Uterus (tissue), 2 donors: ENCODE data around the gene VGF.

Experiments
- CTCF ChIP-seq, 4 experiments: fragments of 200-600 bp in 2 of 4; fragments of 450-650 bp in 2 of 4; sonication (generic) in 2 of 4; IDR thresholded peaks; one replicate each; pipeline ENCODE4 v1.5.1; 2016 to 2019; ENCODE audit warnings: antibody characterized with exemption in 4 of 4, mild to moderate bottlenecking in 2 of 4, moderate library complexity in 1 of 4
- POLR2A ChIP-seq, 2 donors: fragments of 450-650 bp; IDR thresholded peaks; one replicate each; pipeline ENCODE4 v1.6.1; 2016; ENCODE audit warnings: antibody characterized with exemption in 2 of 2, mild to moderate bottlenecking in 1 of 2, moderate library complexity in 1 of 2

DNA sequence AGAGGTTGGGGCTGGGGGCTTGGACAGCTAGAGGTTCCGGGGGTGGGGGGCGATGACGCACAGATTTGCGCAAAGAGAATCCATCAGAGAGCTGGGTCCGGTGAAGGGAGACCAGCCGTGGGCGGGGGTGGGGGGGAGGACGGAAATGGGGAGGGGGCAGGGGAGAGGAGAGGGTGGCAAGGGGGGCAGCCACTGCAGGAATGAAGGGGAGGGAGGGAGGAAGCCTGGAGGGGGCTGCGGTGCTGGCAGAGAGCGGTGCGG is 1.2 kb upstream of the VGF start:
- TF ChIP-seq POLR2A (IDR thresholded peaks at IDR 0.05) (no peak), CTCF (IDR thresholded peaks at IDR 0.05) (no peak)
